Choroid plexus epithelial cell (primary cell): ENCODE data around the gene TTC23.

Source experiments
- DNase-seq: peaks from one replicate; pipeline ENCODE4 v3.0.0-alpha.2; 2010; ENCODE audit warnings: low read depth
- H3K4me3 ChIP-seq: 2 replicates; pipeline ENCODE4 v1.5.1; 2011; ENCODE audit warnings: low read depth, mild to moderate bottlenecking, control low read depth, low read length, moderate library complexity
- CTCF ChIP-seq: conservative IDR thresholded peaks from 2 replicates; pipeline ENCODE4 v1.5.1; 2011; ENCODE audit warnings: low read depth, mild to moderate bottlenecking, control low read depth, inconsistent platforms, low read length, moderate library complexity

TTC23 gene

GRCh38 chr15:99180964-99181306 is 68.4 kb downstream of the TTC23 start:
- TF ChIP-seq CTCF: no peak
- DNase-seq: no peak
- no peak overlapping the region for H3K4me3 ChIP-seq

DNA sequence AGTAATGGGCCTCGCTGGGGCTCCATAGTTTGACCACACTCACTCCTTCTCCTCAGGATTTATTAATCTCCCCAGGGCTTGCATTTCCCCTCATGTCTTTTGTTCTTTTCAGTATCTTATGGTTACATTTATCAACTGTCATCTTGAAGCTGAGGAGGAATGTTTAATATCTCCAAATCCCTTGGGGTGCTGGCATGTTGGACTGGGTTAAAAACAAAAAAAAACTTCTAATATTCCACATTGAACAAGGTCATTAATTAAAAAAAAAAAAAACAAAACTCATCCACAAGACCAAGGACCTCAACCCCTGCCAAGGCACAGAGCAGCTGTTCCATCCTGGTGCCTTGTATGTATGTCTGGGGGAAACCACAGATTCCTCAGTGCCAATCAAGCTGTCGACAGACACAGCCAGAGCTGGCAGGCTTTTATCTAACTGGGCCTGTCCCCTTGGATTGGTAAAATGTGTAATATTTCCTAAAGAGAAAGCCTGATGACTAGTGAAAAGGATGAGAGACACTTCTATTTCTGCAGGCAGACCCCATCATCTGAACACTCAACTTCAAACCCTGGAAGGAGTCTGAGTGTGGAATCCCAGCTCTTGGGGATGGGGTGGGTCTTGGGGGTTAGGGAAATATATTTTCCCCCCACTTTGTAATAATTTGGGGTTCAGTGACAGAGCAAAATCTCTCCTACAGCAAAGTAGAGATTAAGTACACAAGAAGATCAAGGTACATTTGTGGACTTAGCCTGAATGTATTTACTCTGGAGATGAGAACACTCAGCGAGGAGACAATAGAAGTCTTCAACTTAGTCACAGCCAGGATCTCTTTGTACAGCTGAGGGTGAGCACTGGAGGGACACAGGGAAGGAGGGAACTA is 69.1 kb downstream of the TTC23 start:
- TF ChIP-seq CTCF: no peak
- H3K4me3 ChIP-seq: no peak overlapping the region
- DNase-seq: no peak

- TF ChIP-seq CTCF: no peak
- DNase-seq: no peak
- no peak overlapping the region for H3K4me3 ChIP-seq
These were observed 71.7 kb downstream of the TTC23 start for GRCh38 chr15:99177679-99178078.

DNA sequence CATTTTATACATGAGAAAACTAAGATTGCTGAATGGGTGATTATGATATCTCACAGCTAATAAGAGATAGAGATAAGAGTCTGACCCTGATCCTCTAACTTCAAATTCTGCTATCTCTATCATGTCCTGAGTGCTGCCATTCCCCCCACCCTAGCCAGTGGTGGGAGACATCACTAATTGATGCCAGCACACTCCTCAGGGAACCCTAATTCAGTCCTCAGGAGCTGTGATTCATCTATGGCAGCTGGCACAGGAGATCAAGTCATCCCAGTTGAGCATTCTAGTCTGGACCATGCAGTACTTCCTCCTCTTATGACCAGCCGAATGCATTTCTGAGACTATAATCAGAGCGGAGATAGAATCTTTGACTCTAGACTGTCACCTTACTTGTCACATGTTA is 72.6 kb downstream of the TTC23 start:
- H3K4me3 ChIP-seq: no peak overlapping the region
- TF ChIP-seq CTCF: no peak
- no peak for DNase-seq

DNA sequence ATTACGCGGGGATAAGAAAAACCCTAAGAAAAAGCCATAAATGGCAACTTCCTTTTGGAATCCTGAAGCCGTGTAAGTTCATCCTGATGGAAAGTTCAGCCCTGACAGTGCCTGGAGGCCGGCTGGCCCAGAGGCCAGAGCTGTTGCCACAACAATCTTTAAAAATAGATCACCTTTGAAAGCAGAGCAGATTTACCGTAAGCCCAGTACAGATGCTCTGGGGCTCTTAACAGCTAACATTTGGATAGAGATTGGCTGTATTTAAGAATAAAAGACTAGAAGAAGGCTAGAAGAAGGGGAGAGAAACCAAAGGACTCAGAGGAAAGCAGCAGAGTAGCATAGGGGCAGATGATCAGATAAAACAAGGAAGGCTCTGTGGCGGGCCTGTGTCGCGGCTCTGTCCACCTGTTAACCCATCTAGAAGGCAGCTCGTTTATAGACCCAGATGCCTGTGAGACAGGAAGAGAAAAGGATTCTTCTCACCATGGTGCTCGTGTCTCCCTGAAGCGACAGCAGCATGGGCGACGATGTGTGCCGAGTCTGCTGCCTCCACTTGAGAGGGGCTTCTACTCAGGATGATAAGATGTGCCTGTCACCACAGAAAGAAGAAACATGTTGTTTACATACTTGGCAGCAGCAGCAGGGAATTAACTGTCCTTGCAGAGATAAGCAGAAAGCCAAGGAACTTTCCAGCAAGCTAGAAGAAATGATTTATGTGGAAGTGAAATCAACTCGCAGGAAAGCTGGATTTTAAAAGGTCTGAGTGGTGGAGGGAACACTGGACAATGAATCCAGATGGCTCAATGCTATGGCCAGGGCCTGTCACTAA is 74.6 kb downstream of the TTC23 start:
- DNase-seq: no peak
- no peak overlapping the region for H3K4me3 ChIP-seq
- TF ChIP-seq CTCF: no peak

DNA sequence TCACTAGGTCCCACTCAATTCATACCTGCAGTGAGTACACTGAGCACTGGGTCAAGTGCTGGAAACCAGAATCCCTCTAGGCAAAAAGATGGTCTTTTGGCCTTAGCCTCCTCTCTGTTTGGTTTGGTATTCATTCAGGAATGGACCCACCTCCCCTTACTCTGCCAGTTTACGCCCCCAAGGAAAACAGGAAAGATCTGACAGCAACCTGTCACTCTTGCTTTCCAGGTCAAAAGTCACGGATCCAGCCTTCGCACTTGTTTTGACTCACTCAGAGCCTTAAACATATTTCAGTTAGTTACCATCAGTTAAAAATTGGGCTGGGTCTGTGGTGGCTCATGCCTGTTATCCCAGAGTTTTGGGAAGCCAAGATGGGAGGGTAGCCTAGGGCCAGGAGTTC is 76.4 kb downstream of the TTC23 start:
- DNase-seq: no peak
- TF ChIP-seq CTCF: no peak
- no peak overlapping the region for H3K4me3 ChIP-seq
